Ramos (cell line): ENCODE measurements around the gene NUB1.

Source experiments
- in situ Hi-C: fragments of 300-500 bp; cut with MboI; formaldehyde crosslinking; loops from one replicate; pipeline ENCODE4 v1.14.3; 2022; ENCODE audit warnings: low sequenced_read_pairs; ENCODE audit not compliant: unreplicated experiment

Gene NUB1

GRCh38 chr7:151385626-151386300 is 44.2 kb downstream of the NUB1 start:
- in situ Hi-C loops, result no loop called here

GRCh38 chr7:151386301-151387160 is 44.9 kb downstream of the NUB1 start:
- in situ Hi-C loops, result no loop called here

GRCh38 chr7:151387161-151388006 is 45.8 kb downstream of the NUB1 start:
- in situ Hi-C loops, result no loop called here

GRCh38 chr7:151388007-151388297 is 46.3 kb downstream of the NUB1 start:
- in situ Hi-C loops, result no loop called here

- in situ Hi-C loops, result no loop called here
Observed at GRCh38 chr7:151388430-151388829, 46.8 kb downstream of the NUB1 start.

GRCh38 chr7:151389096-151389767 is 47.6 kb downstream of the NUB1 start:
- in situ Hi-C loops, result no loop called here

GRCh38 chr7:151389768-151390597 is 48.4 kb downstream of the NUB1 start:
- in situ Hi-C loops, result no loop called here

- in situ Hi-C loops, result no loop called here
Observed at GRCh38 chr7:151390598-151391357, 49.2 kb downstream of the NUB1 start.

- in situ Hi-C loops, result no loop called here
Observed at GRCh38 chr7:151391358-151391730, 49.7 kb downstream of the NUB1 start.

- in situ Hi-C loops, result no loop called here
Observed at GRCh38 chr7:151392002-151392401, 50.4 kb downstream of the NUB1 start.

GRCh38 chr7:151392426-151392825 is 50.8 kb downstream of the NUB1 start:
- in situ Hi-C loops, result no loop called here

- in situ Hi-C loops, result no loop called here
Observed at GRCh38 chr7:151393031-151393977, 51.7 kb downstream of the NUB1 start.

GRCh38 chr7:151394076-151395035 is 52.7 kb downstream of the NUB1 start:
- in situ Hi-C loops, result no loop called here

GRCh38 chr7:151395036-151395367 is 53.4 kb downstream of the NUB1 start:
- in situ Hi-C loops, result no loop called here

GRCh38 chr7:151396328-151396970 is 54.8 kb downstream of the NUB1 start:
- in situ Hi-C loops, result no loop called here

GRCh38 chr7:151397026-151397425 is 55.4 kb downstream of the NUB1 start:
- in situ Hi-C loops, result no loop called here
